ENCODE measurements around the gene DPP10. TPM values are rescaled to one million over a fixed set of nuclear protein-coding genes. Genes with fewer than 3 reads are reported as not detected.
"Not testable (repeated sequence)": the region's sequence is repeated elsewhere in the genome, so short reads cannot be mapped to it uniquely, and the experiment has no call there.

Gene DPP10
- total and polyA plus RNA-seq, 8 donors: 1.1 to 8.2 (median 5.8) TPM

DNA sequence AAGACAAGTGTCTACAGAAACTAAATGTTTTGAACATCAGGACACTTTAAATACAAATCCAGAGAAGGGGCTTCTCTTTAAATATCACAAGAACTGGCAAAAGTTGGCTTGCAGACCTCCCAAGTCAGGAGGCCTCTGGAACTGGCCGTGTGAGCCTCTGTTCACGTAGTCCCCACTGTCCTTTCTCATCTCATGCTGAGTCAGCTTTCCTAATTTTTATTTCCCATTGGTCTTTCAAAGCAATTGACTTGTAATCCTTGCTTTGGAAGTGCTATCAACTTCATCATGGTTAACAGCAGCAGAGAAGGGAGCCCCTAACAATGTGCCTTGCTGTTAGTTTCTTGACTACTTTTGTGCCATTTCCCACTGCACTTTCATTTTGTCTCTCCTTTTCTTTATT is 303.3 kb downstream of the DPP10 start:
- no peaks in the 10 kb centered on the region for H3K9me3 ChIP-seq
- H3K27ac ChIP-seq: no peak overlapping the region
- FAIRE-seq (no peak), DNase-seq (no peak), ATAC-seq (no peak)
- H3K36me3 ChIP-seq: no peaks in the 10 kb centered on the region
- TF ChIP-seq, protein P1, sequence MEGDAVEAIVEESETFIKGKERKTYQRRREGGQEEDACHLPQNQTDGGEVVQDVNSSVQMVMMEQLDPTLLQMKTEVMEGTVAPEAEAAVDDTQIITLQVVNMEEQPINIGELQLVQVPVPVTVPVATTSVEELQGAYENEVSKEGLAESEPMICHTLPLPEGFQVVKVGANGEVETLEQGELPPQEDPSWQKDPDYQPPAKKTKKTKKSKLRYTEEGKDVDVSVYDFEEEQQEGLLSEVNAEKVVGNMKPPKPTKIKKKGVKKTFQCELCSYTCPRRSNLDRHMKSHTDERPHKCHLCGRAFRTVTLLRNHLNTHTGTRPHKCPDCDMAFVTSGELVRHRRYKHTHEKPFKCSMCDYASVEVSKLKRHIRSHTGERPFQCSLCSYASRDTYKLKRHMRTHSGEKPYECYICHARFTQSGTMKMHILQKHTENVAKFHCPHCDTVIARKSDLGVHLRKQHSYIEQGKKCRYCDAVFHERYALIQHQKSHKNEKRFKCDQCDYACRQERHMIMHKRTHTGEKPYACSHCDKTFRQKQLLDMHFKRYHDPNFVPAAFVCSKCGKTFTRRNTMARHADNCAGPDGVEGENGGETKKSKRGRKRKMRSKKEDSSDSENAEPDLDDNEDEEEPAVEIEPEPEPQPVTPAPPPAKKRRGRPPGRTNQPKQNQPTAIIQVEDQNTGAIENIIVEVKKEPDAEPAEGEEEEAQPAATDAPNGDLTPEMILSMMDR (IDR thresholded peaks at IDR 0.05): no peak
- 87 to 90% methylated on average over 2 of the region's 2 CpGs for WGBS, 2 donors
- H3K4me1 ChIP-seq: no peaks in the 10 kb centered on the region
- H3K27me3 ChIP-seq: no peaks in the 10 kb centered on the region
- no peak overlapping the region for H3K4me3 ChIP-seq
- intact Hi-C loops (cut with DNase I): no loop called here

DNA sequence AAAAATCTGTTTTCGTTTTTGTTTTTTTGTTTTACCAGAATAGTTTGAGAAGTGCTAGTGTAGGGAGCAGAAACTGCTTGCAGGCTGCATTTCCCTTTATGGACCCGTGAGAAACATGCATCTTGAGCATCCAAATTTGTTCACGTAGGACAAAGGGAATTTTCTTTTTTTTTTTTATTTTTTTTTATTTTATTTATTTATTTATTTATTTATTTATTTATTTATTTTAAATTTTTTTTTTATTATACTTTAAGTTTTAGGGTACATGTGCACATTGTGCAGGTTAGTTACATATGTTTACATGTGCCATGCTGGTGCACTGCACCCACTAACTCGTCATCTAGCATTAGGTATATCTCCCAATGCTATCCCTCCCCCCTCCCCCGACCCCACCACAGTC is 305.7 kb downstream of the DPP10 start:
- H3K4me1 ChIP-seq; H3K36me3 ChIP-seq; H3K4me3 ChIP-seq; ATAC-seq; H3K9me3 ChIP-seq; DNase-seq; FAIRE-seq; H3K27me3 ChIP-seq; intact Hi-C loops (cut with DNase I); H3K27ac ChIP-seq: not testable (repeated sequence)
- 69 to 83% methylated on average over 3 of the region's 5 CpGs for WGBS, 2 donors

DNA sequence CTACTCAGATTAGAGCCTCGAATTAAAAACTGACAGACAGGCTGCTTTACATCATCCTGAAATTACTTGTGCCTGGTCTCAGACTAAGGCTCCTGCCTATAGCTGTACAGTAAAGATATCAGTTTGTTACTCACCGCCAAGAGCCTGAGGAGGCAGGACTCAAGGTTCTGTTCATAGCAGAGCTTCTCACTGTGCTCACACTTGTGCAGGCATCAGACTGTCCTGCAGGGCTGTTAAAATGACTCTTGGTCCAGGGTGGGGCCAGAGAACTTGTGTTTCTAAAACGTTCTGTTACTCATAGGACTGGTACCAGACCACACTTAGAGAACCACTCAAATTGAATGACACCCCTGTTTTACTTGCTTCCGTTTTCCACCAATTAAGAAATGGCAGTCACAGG is 310.0 kb downstream of the DPP10 start:
- H3K4me3 ChIP-seq: no peak overlapping the region
- TF ChIP-seq, protein P1 (IDR thresholded peaks at IDR 0.05): no peak
- H3K27me3 ChIP-seq: no peaks in the 10 kb centered on the region
- H3K4me1 ChIP-seq: peaks cover 0 to 10% (median 8%) of the 10 kb centered on the region in 3 donors
- no peaks in the 10 kb centered on the region for H3K36me3 ChIP-seq
- ATAC-seq (no peak), DNase-seq (no peak), FAIRE-seq (no peak)
- H3K9me3 ChIP-seq: no peaks in the 10 kb centered on the region
- H3K27ac ChIP-seq: no peak overlapping the region
- WGBS, 2 donors: 70 to 72% methylated on average over 4 of the region's 4 CpGs
- intact Hi-C loops (cut with DNase I): no loop called here

DNA sequence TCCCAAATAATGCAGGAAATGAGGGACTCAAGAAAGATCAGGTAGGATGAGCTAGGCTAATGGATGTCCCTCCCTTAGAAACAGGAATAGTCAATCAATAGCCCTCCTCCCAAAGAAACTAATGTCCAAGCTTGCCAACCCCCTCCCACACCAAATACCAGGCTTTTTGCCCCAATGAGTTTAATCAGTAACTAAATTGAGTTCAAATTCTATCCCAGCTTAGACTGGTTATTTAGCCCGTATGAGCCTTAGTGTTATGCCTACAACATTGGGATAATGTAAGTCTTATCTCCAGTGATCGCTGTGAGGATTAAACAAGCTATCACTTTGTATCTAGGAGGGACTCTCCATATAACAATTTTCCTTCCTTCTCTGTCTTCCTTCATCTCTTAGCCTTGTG is 310.7 kb downstream of the DPP10 start:
- H3K27ac ChIP-seq: no peak overlapping the region
- DNase-seq: no peak
- WGBS, 2 donors: 66 to 80% methylated on average over 2 of the region's 2 CpGs
- no peaks in the 10 kb centered on the region for H3K27me3 ChIP-seq
- no peak for FAIRE-seq
- intact Hi-C loops (cut with DNase I): no loop called here
- H3K4me1 ChIP-seq: peaks cover 0 to 10% (median 8%) of the 10 kb centered on the region in 3 donors
- no peak for ATAC-seq
- H3K9me3 ChIP-seq: no peaks in the 10 kb centered on the region
- TF ChIP-seq, protein P1 (IDR thresholded peaks at IDR 0.05): no peak
- H3K4me3 ChIP-seq: no peak overlapping the region
- no peaks in the 10 kb centered on the region for H3K36me3 ChIP-seq

DNA sequence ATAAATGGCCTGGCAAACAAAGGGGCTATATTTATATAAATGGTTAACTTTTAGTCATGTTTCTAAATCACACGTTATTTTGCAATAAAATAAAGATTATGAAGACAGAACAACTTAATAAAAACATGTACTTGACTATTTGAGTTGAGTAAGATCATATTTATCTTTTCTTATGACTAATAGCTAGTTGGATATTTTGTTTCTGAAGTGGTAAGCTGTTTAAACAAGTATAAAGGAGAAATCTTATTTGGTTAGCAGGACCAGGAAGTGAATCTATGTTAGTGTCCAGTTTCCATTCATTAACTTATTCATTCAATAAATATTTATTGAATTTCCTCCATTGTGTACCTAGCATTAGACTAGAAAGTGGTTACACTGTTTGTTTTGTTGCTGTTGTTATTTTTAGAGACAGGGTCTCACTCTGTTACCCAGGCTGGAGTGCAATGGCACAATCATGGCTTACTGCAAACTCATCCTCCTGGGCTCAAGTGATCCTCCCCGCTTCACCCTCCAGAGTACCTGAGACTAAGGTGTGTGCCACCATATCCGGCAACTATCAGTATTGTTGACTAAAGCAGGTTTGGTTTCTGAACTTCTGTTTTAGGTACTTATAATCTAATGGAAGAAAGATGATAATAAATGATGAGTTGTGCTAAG is 312.6 kb downstream of the DPP10 start:
- H3K27ac ChIP-seq: no peak overlapping the region
- no peak for FAIRE-seq
- no peaks in the 10 kb centered on the region for H3K36me3 ChIP-seq
- TF ChIP-seq, protein P1 (IDR thresholded peaks at IDR 0.05): no peak
- no peaks in the 10 kb centered on the region for H3K27me3 ChIP-seq
- 47 to 54% methylated on average over 3 of the region's 3 CpGs for WGBS, 2 donors
- peak in 3 of 4 donors; percentile 58 to 85 (median 60) for ATAC-seq
- no peaks in the 10 kb centered on the region for H3K9me3 ChIP-seq
- no peak for DNase-seq
- intact Hi-C loops (cut with DNase I): no loop called here
- peaks cover 0 to 10% (median 8%) of the 10 kb centered on the region in 3 donors for H3K4me1 ChIP-seq
- H3K4me3 ChIP-seq: no peak overlapping the region
